PC-3 (cell line): Measurements from ENCODE around the gene IFIT3.

ENCODE experiments used
- EZH2 ChIP-seq: fragments of 300-600 bp; sonication (generic); IDR thresholded peaks from one replicate; pipeline ENCODE4 v1.6.1; 2017; ENCODE audit warnings: antibody characterized with exemption, mild to moderate bottlenecking, low read length; ENCODE audit not compliant: unreplicated experiment
- TF ChIP-seq, protein P1 (sequence below): fragments of 300-600 bp; sonication (generic); conservative IDR thresholded peaks from 2 replicates; pipeline ENCODE4 v1.5.1; 2017; ENCODE audit warnings: antibody characterized with exemption, low read depth, mild to moderate bottlenecking, low read length

DNA sequence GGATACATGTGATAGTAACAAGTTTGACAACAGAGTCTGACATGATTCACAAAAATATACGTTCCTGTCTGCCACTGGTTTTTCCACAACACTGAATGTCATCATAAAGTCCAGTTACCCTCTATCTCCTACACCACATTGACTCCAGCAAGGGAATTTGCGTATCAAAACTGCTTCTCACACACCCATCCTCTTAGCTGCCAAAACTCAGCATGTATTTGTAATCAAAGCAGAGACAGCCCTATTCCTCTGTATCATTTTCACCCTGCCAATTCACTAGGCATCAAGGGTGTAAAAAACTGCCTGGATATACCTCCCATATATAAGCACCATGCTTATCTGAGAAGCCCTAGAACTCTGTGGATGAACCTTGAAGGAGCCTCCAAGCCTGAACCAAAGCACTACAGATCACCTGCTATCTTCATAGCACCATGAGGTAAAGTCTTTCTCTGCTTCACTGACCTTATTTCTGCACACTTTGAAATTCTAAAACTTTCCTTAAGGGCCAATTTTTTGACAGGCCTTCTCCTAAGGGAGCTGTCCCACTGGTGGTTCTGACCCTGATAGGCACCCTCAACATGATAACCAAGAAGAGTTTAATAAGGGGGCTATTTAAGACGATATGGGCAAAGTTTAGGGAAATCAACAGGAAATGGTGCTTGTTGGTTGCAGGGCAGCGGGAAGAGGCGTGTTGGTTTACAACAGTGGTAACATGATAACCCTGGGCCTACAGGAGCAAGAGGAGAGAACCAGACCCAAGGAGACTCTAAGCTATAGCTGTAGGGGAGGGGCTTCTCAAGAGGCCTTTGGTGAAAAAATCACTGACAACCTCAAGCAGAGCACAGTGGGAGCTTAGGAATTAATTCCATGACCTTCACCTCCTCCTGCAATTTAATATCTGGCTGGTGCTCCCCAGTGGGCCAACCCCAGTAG is 50.2 kb downstream of the IFIT3 start, which contains the start of gene IFIT1B:
- TF ChIP-seq EZH2, result no peak
- TF ChIP-seq, protein P1, sequence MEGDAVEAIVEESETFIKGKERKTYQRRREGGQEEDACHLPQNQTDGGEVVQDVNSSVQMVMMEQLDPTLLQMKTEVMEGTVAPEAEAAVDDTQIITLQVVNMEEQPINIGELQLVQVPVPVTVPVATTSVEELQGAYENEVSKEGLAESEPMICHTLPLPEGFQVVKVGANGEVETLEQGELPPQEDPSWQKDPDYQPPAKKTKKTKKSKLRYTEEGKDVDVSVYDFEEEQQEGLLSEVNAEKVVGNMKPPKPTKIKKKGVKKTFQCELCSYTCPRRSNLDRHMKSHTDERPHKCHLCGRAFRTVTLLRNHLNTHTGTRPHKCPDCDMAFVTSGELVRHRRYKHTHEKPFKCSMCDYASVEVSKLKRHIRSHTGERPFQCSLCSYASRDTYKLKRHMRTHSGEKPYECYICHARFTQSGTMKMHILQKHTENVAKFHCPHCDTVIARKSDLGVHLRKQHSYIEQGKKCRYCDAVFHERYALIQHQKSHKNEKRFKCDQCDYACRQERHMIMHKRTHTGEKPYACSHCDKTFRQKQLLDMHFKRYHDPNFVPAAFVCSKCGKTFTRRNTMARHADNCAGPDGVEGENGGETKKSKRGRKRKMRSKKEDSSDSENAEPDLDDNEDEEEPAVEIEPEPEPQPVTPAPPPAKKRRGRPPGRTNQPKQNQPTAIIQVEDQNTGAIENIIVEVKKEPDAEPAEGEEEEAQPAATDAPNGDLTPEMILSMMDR, result no peak
